ENCODE measurements around the gene MOK.

The MOK gene

DNA sequence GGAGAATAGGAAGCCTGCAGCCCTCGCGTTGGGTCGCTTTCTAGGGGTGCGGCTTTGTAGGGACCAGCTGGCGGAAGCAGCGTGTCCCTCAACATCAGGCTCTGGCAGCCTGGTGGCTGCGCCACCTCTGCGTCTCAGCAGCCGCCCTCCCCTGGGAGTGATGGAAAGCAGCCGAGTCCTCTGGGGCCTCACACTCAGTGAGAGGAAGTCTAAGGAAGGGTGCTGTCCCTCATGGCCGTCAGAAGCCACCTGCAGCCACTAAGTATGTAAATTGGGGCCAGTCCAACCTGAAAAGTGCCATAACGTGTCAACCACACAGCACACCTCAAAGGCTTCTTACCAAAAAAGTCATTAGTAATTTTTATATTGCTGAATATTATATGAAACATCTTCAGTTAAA lies 84.9 kb downstream of the MOK start:
- Histone ChIP-seq H2AFZ (ENCODE audit: low read depth, low read length) (no peak overlapping the region), H3K79me2 (ENCODE audit: low read length) (peaks cover 4% of the 10 kb centered on the region; the same call in 1 of the 2 replicates), H3K27ac (ENCODE audit: low read length) (no peak overlapping the region), H3K9ac (ENCODE audit: low read length) (no peak overlapping the region), H3K4me2 (ENCODE audit: low read length) (peak overlapping the region; percentile 92), H3K4me3 (ENCODE audit: low read length) (peak overlapping the region; percentile 57), H4K20me1 (ENCODE audit: insufficient read depth, low read length) (peaks cover 37% of the 10 kb centered on the region), H3K9me3 (ENCODE audit: insufficient read depth, low read length) (no peaks in the 10 kb centered on the region), H3K36me3 (replicated peaks; ENCODE audit: low read depth, low read length) (peaks cover 11% of the 10 kb centered on the region), H3K27me3 (ENCODE audit: low read depth, low read length) (no peaks in the 10 kb centered on the region), H3K4me1 (ENCODE audit: low read length) (peaks cover 33% of the 10 kb centered on the region)
- no peak for TF ChIP-seq EZH2phosphoT487 (IDR thresholded peaks at IDR 0.05; ENCODE audit: low read depth)
- TF ChIP-seq, protein P1, sequence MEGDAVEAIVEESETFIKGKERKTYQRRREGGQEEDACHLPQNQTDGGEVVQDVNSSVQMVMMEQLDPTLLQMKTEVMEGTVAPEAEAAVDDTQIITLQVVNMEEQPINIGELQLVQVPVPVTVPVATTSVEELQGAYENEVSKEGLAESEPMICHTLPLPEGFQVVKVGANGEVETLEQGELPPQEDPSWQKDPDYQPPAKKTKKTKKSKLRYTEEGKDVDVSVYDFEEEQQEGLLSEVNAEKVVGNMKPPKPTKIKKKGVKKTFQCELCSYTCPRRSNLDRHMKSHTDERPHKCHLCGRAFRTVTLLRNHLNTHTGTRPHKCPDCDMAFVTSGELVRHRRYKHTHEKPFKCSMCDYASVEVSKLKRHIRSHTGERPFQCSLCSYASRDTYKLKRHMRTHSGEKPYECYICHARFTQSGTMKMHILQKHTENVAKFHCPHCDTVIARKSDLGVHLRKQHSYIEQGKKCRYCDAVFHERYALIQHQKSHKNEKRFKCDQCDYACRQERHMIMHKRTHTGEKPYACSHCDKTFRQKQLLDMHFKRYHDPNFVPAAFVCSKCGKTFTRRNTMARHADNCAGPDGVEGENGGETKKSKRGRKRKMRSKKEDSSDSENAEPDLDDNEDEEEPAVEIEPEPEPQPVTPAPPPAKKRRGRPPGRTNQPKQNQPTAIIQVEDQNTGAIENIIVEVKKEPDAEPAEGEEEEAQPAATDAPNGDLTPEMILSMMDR (IDR thresholded peaks at IDR 0.05; ENCODE audit: low read depth, low read length) = no peak; the same call in 1 of the 2 replicates

DNA sequence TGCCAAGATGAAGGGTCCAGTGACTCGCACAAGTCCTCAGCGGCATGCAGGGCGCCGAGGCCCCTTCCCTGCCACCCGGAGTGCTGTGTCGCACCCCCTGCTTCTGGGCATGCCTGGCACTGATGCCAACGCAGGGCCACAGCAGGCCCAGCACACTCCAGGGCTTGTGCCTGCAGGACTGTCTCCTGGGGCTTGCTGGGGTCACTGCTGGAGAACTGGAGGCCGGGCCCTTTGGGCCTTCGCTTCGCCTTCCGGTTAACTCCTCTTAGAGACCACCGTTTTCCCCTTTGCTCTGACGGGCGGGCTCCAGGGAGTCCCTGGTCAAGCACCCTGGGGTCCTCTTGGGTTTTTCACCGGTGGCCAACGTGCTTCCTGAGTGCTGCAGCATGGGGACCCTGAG lies 85.6 kb downstream of the MOK start:
- no peak overlapping the region for H3K27ac ChIP-seq (ENCODE audit: low read length)
- H3K4me1 ChIP-seq (ENCODE audit: low read length) = peaks cover 33% of the 10 kb centered on the region
- H4K20me1 ChIP-seq (ENCODE audit: insufficient read depth, low read length) = peaks cover 37% of the 10 kb centered on the region

DNA sequence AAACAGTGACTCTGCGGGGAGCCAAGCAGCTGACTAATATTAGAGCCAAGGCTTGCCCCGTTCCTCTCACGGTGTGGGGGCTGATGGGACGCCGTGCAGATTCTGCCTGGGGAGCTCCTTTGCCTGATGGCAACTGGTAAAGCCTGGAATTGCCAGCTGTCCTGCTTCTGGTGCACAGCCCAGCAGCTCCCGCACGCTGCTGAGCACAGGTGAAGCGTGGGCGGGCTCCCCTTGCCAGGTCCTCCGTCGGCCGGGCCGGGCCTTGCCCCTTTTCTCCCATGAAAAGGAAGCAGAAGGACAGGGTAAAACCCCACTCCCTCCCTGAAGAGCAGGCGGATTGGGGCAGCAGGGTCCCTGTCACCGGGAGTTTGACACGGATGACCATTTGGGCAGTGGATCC lies 86.3 kb downstream of the MOK start:
- Histone ChIP-seq H3K4me2 (ENCODE audit: low read length) (peak overlapping the region; percentile 55), H3K9ac (ENCODE audit: low read length) (no peak overlapping the region)

More for the DNA sequence above, 85.6 kb downstream of the MOK start:
- H2AFZ ChIP-seq (ENCODE audit: low read depth, low read length) = no peak overlapping the region
- TF ChIP-seq, protein P1 (IDR thresholded peaks at IDR 0.05; ENCODE audit: low read depth, low read length) = no peak
- no peak for TF ChIP-seq EZH2phosphoT487 (IDR thresholded peaks at IDR 0.05; ENCODE audit: low read depth)
- peaks cover 4% of the 10 kb centered on the region; the same call in 1 of the 2 replicates for H3K79me2 ChIP-seq (ENCODE audit: low read length)
- no peak overlapping the region; the same call in 1 of the 2 replicates for H3K4me3 ChIP-seq (ENCODE audit: low read length)
- H3K9me3 ChIP-seq (ENCODE audit: insufficient read depth, low read length) = no peaks in the 10 kb centered on the region
- H3K9ac ChIP-seq (ENCODE audit: low read length) = no peak overlapping the region
- H3K27me3 ChIP-seq (ENCODE audit: low read depth, low read length) = no peaks in the 10 kb centered on the region
- peak overlapping the region; percentile 92 for H3K4me2 ChIP-seq (ENCODE audit: low read length)
- H3K36me3 ChIP-seq (replicated peaks; ENCODE audit: low read depth, low read length) = peaks cover 11% of the 10 kb centered on the region

DNA sequence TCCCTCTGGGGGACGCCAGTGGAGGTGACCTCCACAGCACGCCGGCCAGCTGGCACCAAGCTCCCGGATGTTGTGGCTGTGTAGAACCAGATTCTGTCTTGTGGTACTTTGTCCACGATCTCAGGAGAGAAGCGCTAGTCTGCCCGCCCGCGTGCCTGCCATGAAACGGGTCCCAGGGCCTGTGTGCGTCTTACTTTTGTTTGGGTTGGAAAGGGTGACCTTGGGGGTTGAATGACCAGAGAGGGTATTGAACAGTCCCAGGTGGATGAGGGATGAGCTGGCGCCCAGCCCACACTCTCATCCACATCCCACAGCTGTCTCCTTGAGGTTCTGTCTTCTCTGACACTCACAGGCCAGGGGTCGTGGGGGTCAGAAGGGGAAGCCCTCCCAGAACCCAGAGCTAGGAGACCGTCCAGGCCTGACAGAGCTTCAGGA lies 87.0 kb downstream of the MOK start:
- peaks cover 4% of the 10 kb centered on the region; the same call in 1 of the 2 replicates for H3K79me2 ChIP-seq (ENCODE audit: low read length)
- peaks cover 37% of the 10 kb centered on the region for H4K20me1 ChIP-seq (ENCODE audit: insufficient read depth, low read length)
- H3K4me3 ChIP-seq (ENCODE audit: low read length) = no peak overlapping the region
- no peak overlapping the region for H3K9ac ChIP-seq (ENCODE audit: low read length)
- no peak overlapping the region for H2AFZ ChIP-seq (ENCODE audit: low read depth, low read length)
- H3K27me3 ChIP-seq (ENCODE audit: low read depth, low read length) = no peaks in the 10 kb centered on the region
- peaks cover 8% of the 10 kb centered on the region for H3K36me3 ChIP-seq (replicated peaks; ENCODE audit: low read depth, low read length)
- H3K9me3 ChIP-seq (ENCODE audit: insufficient read depth, low read length) = no peaks in the 10 kb centered on the region
- TF ChIP-seq, protein P1 (IDR thresholded peaks at IDR 0.05; ENCODE audit: low read depth, low read length) = no peak
- TF ChIP-seq EZH2phosphoT487 (IDR thresholded peaks at IDR 0.05; ENCODE audit: low read depth) = no peak
- peaks cover 33% of the 10 kb centered on the region for H3K4me1 ChIP-seq (ENCODE audit: low read length)
- H3K4me2 ChIP-seq (ENCODE audit: low read length) = peak overlapping the region; percentile 55
- no peak overlapping the region for H3K27ac ChIP-seq (ENCODE audit: low read length)

More for the DNA sequence above, 86.3 kb downstream of the MOK start:
- Histone ChIP-seq H3K9me3 (ENCODE audit: insufficient read depth, low read length) (no peaks in the 10 kb centered on the region), H3K4me3 (ENCODE audit: low read length) (peak overlapping the region; percentile 28; the same call in 1 of the 2 replicates), H3K27ac (ENCODE audit: low read length) (no peak overlapping the region), H3K79me2 (ENCODE audit: low read length) (peaks cover 4% of the 10 kb centered on the region; the same call in 1 of the 2 replicates), H2AFZ (ENCODE audit: low read depth, low read length) (no peak overlapping the region), H3K4me1 (ENCODE audit: low read length) (peaks cover 33% of the 10 kb centered on the region), H4K20me1 (ENCODE audit: insufficient read depth, low read length) (peaks cover 37% of the 10 kb centered on the region), H3K27me3 (ENCODE audit: low read depth, low read length) (no peaks in the 10 kb centered on the region), H3K36me3 (replicated peaks; ENCODE audit: low read depth, low read length) (peaks cover 11% of the 10 kb centered on the region)
- no peak for TF ChIP-seq EZH2phosphoT487 (IDR thresholded peaks at IDR 0.05; ENCODE audit: low read depth)
- TF ChIP-seq, protein P1 (IDR thresholded peaks at IDR 0.05; ENCODE audit: low read depth, low read length) = no peak

Data from OCI-LY3 (cell line).